GM19328 (cell line): ENCODE results near the gene ANO10.
"Not testable (repeated sequence)": the region's sequence is repeated elsewhere in the genome, so short reads cannot be mapped to it uniquely, and the experiment has no call there.

Experiments used
- ATAC-seq: cut with Tn5 transposase; IDR thresholded peaks from one replicate; pipeline ENCODE4 v1.9.1; 2021; ENCODE audit warnings: mild to moderate bottlenecking, moderate library complexity; ENCODE audit not compliant: unreplicated experiment

The ANO10 gene

DNA sequence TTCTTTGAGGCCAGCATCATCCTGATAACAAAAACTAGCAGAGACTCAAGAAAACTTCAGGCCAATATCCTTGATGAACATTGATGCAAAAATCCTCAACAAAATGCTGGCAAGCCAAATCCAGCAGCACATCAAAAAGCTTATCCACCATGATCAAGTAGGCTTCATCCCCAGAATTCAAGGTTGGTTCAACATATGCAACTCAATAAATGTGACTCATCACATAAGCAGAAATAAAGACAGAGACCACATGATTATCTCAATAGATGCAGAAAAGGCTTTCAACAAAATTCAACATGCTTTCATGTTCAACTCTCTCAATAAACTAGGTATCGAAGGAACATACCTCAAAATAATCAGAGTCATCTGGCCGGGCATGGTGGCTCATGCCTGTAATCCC is 265.8 kb downstream of the ANO10 start:
- ATAC-seq = not testable (repeated sequence)

DNA sequence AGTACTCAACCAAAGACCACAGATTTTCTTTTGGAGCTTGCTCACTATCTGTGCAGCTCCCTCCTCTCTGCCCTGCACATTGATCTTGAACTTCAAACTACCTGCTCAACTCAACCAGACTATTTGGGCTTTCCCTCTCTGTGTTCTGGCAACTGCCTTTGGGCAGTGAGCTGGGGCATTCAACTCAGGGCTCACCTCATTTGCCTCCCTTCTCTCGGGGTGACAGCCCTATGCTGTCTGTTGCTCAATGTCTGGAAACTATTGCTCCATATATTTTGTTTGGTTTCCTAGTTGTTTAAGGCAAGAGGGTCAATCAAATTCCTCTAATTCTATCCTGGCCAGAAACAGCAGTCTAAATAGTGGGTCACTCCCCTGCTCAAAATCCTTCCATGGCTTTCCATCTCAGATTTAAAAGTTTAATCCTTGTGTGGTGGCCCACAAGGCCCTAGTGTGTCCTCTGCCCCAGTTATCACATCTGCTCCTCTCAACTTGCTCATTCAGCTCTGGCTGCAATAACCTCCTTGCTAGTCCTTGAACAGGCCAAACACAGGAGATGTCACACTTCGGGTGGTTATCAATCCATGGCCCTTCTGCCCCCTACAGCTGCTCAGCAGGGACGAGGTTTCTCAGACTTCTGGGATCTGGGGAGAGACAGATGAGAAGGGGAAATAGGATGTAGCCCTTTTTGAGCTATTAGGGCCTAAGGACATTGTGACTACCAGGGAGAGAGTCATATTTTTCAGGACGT is 267.7 kb downstream of the ANO10 start:
- no peak for ATAC-seq

DNA sequence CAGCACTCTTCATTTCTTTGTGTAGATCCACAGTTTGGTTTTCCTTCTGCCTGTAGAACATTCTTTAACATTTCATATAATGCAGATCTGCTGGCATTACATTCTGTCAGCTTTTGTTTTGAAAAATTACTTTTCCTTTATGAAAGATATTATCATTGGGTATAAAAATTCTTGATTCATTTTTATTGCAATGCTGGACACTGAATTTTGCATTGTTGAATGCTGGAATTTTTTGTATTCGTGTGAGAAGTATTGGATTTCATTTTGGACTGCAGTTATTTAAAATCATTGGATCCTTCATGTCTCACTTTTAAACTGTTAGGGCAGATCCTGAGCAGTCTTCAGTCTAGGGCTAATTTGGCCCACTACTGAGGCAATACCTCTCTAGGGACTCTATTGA is 268.4 kb downstream of the ANO10 start:
- ATAC-seq = no peak

DNA sequence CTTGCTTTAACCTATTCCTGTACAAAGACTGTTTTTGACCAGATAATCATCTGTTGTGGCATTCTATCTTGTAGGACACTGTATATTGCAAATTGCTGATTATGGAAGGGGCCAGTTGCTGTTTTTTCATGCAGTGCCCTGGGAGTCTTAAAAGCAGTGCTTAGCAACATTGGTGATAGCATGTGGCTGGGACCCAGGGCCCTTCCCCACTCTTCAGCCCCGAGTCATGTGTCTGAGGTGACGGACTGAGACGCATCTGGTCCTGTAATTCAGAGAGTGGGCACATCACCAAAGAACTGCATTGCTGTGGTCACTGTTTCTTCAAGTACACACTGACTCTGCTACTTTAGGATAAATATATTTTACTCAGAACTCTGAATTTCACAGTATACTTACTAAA is 272.1 kb downstream of the ANO10 start:
- no peak for ATAC-seq

DNA sequence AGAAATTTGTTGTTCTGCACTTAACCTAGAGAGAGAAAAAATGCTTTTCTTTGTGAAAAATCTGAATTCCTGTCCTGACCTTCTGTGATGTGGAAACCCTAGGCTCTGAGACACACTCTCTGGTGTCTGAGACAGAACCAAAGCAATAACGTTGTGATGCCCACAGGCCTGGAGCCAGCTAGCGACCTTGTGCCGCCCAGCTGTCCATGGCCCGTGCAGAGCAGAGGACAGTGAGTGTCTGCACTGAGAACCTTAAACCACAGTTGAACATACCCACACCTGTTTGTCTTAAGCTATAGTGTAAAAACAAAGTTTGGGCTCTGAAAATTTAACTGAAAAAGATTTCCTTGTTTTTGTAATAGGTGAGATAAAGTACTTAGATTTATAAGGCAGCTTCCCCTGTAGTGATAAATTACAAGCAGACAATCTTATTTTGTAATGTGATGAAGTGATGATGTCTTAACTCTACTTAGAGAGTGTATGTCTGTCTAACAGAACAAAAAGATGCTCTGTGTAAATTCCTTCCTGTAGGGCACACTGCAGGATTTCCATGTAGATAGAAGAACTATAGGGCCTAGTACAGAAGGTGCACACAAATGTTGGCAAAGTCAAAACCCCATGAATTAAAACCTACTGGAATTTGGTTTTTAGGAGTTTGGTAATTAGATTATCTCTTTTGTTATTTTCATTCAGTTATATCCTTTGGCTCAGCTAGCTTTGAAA is 272.8 kb downstream of the ANO10 start:
- no peak for ATAC-seq

DNA sequence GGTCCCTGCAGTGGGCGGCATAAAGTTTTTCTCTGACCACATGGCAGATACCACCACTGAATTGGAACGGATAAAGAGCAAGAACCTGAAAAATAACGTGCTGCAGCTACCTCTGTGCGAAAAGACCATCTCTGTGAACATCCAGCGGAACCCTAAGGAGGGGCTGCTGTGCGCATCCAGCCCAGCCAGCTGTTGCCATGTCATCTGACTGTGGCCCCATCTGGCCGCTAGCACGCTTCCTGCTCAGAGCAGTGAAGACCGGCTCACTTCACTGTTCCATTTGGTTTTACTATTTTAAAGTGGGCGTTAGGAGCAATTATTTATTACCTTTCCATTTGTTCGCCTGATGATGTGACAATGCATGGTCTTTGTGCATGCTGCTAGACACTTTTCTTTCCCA is 273.5 kb downstream of the ANO10 start:
- ATAC-seq = no peak

DNA sequence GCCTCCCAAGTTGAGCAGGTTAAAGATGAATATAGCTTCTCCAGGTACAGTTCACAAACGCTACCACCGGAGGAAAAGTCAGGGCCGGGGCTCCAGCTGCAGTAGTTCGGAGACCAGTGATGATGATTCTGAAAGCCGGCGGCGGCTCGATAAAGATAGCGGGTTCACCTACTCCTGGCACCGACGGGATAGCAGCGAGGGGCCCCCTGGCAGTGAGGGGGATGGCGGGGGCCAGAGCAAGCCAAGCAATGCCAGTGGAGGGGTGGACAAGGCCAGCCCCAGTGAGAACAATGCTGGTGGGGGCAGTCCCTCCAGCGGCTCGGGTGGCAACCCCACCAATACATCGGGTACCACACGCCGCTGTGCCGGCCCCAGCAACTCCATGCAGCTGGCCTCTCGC is 274.0 kb downstream of the ANO10 start:
- ATAC-seq = no peak

DNA sequence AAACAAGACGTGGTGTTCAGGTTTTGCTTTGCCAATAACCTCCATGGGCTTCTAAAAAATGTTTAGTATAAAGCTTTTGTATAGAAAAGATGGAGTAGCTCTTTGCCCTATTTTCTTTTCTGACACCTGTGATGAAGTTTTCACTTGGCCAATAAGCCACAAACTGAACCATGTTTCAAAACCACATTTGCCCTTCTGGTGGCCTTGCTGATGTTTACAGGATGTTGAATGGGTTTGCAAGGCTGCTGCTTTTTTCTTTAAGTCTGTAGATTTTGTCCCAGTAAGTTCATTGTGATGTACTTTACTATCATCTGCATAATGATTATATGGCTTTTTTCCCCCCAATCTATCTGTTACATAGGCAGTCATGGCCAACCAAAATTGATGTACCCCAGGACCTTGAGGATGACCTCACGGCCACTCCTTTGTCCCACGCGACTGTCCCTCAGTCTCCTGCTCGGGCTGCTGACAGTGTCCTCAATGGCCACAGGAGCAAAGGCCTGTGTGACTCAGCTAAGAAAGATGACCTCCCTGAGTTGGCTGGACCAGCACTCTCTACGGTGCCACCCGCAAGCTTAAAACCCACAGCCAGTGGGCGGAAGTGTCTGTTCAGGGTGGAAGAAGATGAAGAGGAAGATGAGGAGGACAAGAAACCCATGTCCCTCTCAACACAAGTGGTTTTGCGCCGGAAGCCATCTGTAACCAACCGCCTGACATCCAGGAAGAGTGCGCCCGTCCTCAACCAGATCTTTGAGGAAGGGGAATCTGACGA is 274.6 kb downstream of the ANO10 start:
- ATAC-seq = no peak

DNA sequence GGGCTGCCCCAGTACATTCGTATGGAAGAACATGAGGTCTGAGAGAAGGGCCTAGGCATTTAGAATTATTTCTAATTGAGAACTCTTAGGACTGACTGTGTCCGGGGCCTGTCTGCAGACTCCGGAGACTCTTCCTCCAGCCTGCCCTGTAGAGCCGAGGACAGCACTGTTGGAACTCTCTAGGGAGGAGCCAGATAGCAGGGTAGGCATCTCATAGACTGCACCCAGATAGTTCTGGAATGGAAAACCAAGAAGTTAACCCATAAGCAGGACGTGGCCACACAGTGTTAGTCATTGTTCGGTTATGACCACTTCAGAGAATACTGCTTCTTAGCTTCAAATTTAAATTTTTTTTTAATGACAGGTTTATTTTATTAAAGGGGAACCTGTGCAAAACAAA is 275.9 kb downstream of the ANO10 start:
- no peak for ATAC-seq

DNA sequence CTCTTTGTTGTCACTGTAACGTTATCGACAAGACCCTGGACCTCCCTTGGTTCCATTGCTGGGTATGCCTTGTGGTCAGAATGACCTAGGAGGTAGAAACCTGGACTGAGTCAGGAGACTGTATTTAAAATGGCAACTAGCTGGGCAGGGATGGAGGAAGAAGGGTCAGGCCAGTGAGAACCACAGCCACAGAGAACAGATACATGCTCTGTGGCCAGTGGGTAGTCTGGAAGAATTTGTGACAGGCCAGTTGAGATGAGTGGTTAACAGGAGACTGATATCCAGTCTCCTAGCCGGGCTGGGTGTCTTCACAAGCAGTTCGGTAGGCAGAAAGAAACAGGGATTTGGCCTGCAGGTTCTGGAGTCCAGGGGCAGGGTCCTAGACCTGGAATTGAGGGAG is 276.6 kb downstream of the ANO10 start:
- ATAC-seq = no peak

DNA sequence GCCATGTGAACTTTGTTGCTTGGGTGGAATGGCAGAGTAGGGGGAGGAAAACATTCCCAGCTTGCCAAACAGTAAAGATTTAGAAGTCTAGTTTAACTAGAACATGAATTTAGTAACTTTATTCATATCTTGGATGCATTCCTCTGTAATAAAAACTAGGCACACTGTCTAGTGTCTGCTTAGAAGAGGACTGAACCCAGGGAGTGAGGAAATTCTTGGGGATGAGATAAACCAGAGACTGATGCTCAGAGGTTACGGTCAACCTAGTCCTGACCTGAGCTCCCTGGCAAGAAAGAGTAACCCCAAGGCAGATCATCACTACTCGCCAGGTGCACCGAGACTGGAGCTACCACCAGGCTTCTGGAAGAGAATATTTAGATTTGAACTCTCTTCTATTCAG is 277.3 kb downstream of the ANO10 start:
- no peak for ATAC-seq

DNA sequence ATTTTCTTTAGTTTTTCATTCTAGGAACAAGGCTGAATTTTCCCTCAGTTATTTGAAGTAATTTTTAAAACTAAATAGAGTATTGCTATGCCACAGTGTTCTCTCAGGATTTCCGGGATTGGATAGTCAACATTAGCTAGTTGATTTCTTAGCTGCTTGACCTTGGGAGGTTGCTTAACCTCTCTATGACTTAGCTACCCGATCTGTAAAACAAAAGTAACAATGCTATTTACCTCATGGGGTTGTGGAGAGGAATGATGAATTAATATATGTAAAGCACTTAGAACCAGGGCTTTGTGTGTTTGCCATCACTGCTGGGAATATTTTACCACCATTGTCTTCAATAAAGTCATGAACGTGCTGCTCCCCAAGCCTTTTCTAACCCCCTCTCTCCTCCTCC is 278.0 kb downstream of the ANO10 start:
- ATAC-seq = no peak

DNA sequence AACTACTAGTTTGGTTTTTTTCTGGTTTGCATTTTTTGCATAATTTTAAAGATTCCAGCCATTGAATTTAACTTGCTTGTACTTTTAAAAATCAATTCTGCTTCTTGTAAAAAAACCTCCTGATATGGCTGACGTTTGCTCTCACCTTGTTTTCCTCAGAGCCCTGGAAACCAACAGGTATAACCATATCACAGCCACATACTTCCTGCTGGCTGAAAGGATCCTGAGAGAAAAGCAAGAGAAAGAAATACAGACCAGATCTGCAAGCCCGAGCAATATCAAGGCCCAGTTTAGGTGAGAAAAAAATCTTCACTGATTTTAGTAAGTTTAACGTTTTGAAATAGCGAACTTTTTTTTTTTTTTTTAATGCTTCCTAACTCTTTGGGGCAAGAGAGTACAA is 278.6 kb downstream of the ANO10 start:
- ATAC-seq = no peak

DNA sequence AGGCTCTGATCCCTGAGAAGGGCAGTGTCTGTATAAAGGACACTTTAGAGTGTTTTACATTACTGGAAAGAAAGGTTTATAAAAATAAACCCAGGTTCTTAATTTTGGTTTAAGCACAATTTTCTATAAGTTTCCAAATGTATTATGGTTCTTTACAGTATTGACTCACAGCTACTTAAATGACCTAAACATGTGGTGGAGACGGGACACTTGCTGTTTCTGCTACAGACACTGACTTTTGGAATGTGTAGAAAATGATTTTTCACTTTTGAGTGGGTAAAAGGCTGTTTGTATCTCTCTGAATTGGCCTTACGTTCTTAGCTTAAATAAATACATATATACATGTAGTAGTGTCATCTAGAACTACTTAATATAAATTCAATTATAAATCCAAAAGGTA is 280.0 kb downstream of the ANO10 start:
- ATAC-seq = no peak

DNA sequence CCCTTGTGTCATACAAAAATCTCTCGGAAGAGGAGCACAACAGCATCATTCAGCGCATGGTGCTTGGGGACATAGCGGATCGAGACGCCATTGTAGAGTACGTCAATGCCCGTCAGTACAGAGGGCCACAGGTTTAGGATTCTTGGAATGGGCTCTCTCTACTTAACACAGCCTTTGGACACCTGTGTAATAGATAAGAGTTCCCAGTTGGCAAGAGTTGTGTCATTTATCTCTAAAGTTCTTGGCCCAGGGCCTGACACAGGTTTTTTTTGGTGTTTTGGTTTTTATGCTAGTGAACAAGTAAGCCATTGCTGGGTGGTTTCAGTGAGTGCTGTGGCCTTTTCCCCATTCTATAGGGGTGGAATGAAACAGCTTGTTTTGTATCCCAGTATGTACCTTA is 281.4 kb downstream of the ANO10 start:
- no peak for ATAC-seq

DNA sequence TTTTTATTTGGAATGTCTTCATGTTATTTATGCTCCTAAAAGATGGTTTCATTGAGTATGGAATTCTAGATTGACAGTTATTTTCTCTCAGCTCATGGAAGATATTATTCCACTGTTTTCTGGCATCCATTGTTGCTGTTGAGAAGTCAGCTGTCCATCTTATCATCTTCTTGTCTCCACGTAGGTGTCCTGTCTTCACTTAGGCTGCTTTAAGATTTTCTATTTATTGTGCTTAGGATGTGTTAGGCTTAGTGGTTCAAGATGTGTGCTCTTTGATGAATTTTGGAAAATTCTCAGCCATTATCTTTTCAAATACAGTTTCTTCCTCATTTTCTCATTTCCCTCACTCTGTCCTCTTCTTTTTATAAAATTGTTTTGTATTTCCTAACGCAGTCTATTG is 283.5 kb downstream of the ANO10 start:
- ATAC-seq = no peak

DNA sequence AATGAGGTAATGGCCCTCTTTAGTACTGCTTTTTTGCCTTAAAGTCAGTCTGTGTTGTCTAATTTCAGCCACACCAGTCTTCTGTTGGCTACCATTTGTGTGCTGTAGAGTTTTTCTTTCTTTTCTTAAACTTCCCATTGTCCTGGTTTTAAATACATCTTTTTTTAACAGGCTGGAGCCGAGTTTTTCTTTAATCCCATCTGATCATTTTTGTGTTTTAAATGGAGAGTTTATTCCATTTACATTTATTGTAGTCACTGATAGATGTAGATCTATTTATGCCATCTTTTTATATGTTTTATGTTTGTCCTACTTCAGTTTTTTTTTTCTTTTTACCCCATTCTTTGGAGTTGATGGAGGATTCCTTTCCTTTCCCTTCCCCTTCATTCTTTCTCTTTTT is 286.0 kb downstream of the ANO10 start:
- no peak for ATAC-seq

DNA sequence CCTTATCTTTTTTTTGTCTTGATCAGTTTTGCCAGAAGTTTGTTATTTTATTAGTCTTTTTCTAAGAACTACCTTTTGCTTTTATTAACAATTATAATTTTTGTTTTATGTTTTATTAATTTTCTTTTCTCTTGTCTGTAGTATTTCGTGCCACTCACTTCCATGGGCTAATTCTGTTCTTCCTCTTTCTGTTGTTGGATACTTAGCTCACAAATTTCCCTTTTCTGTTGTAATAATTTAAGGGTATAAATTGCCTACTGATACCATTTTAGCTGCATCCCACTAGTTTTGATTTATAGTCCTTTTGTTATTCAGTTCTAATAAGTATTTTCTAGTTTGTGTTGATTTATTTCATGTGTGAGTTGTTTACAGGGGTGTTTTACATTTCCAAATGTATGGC is 286.8 kb downstream of the ANO10 start:
- no peak for ATAC-seq

DNA sequence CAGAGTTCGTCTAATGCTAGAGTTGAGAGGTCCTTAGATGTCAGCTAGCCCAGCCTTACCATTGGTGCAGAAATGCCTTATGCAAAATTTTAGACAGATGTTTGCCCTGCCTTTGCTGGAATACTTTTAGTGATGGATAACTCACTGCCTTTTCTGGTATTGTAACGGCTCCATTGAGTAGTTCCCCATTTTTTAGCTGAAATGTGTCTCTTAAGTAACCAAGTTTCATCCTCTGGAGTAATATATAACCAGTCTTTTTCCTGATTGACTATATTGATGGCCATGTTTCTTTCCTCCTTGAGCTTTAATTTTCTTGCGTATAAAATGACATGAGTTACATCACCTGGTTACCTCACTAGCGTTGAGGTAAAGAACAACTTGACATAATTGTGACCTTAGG is 290.4 kb downstream of the ANO10 start:
- no peak for ATAC-seq

DNA sequence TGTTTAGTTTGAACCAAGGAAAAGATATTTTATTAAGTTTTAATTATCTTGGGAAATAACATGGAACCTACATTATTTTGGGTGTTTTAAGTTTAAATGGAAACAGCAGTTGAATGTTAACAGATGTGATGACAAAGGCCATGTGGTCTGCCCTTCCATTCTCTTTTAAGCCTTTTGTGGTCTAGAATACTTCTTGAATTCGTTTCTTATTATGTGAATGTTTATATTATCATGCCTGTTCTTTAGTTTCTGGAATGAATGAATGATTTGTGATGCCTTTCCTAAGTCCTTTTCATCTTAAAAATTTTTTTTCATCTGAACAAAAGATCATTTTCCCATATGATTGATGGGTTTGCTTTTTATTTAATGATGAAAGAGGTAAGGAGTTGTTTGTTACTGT is 290.8 kb downstream of the ANO10 start:
- no peak for ATAC-seq

DNA sequence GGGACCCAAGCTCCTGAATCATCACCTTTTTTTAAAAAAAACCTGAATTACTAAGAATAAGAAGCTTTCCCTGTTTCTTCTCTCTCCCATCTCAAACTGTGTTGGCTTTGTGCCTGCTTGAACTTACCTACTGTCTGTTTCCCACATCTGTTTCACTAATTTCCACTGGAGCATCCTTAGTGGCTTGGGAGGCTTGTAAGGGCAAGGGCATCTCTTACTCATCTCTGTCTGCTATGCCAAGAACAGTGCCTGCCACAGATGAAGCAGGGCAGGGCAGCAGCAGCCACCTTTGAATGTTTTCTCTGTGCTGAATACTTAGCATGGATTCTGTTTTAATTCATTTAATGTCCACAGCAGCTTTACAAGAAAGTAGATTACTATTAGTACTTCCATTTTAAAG is 293.2 kb downstream of the ANO10 start:
- no peak for ATAC-seq

DNA sequence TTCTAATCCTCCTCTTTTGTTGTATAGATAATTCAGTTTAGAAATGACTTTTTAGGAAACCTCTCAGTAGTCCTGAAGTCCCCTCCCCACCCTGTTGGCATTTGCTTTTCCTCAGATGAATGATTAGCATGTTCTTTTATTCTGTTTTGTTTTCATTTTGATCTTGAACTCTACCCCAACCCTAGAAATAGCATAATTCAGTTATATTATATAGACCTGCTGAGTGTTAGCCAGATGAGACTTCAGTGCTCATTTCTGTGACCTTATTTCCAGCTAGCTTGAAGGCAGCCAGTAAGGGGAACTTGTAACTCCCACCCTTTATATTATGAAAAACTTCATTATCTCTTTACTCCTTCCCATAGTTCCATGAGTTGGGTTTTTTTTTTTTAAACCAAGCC is 294.2 kb downstream of the ANO10 start:
- ATAC-seq = no peak
